GM12878 (cell line): ENCODE results near the gene APOBEC3H. TPM values are rescaled to one million over a fixed set of nuclear protein-coding genes. Genes with fewer than 3 reads are reported as not detected.
"Not testable (repeated sequence)": the region's sequence is repeated elsewhere in the genome, so short reads cannot be mapped to it uniquely, and the experiment has no call there.

Experiments
- ATAC-seq: fragments of 200-7000 bp; cut with Tn5 transposase; 3 replicates; pipeline ENCODE4 v1.9.1; 2020; ENCODE audit warnings: mild to moderate bottlenecking, moderate library complexity
- BruUV-seq: library from RNA; stranded (reverse); fragments of 400-500 nt; replicated peaks from 2 replicates; lab custom pipeline; 2021; lab: Mats Ljungman, UMichigan
- CTCF ChIA-PET: fragments of 300-600 bp; sonication (Branson Sonifier 250); formaldehyde crosslinking; extraction: SDS; loops from one replicate; lab custom pipeline; 2021; ENCODE audit warnings: inconsistent platforms; lab: Yijun Ruan, JAX
- POLR2A ChIA-PET: fragments of 350-600 bp; formaldehyde crosslinking; extraction: SDS; loops from one replicate; lab custom pipeline; 2021; ENCODE audit warnings: inconsistent platforms; lab: Charles Lee
- RAD21 ChIA-PET: fragments of 300-600 bp; sonication (Branson Sonifier 250); formaldehyde crosslinking; loops from one replicate; lab custom pipeline; 2023; ENCODE audit warnings: antibody characterized with exemption; ENCODE audit not compliant: unreplicated experiment; lab: Charles Lee
- SMC1A ChIA-PET: fragments of 300-600 bp; sonication (Branson Sonifier 250); formaldehyde crosslinking; loops from one replicate; lab custom pipeline; 2023; ENCODE audit not compliant: unreplicated experiment, uncharacterized antibody; lab: Charles Lee
- DNase-seq: peaks from one replicate; pipeline ENCODE4 v3.0.0-alpha.2; 2011; ENCODE audit warnings: low read depth, low spot score
- FAIRE-seq: peaks from 3 replicates; lab custom pipeline; 2011; peaks lifted over from hg19 to GRCh38; lab: Jason Lieb, UNC
- H2AFZ ChIP-seq: 2 replicates; pipeline ENCODE4 v1.6.0; 2011; ENCODE audit warnings: low read depth, low read length, control low read depth; ENCODE audit not compliant: control insufficient read depth
- H3K27ac ChIP-seq: 2 replicates; pipeline ENCODE4 v1.5.1; 2011; ENCODE audit warnings: control low read depth; ENCODE audit not compliant: control insufficient read depth, insufficient read depth
- H3K27me3 ChIP-seq, 2 experiments: replicated peaks in 1 of 2; 2 replicates each; pipeline versions ENCODE4 v1.6.0 to v1.6.1; 2011; ENCODE audit warnings: low read length in 1 of 2; ENCODE audit not compliant: control insufficient read depth in 2 of 2, insufficient read depth in 2 of 2
- H3K36me3 ChIP-seq, 2 experiments: 2 replicates each; pipeline ENCODE4 v1.5.1; 2011; ENCODE audit warnings: low read length in 1 of 2; ENCODE audit not compliant: control insufficient read depth in 2 of 2, insufficient read depth in 2 of 2
- H3K4me1 ChIP-seq: 2 replicates; pipeline ENCODE4 v1.6.1; 2011; ENCODE audit warnings: mild to moderate bottlenecking, low read length, moderate library complexity, mixed read lengths; ENCODE audit not compliant: control insufficient read depth, insufficient read depth
- H3K4me2 ChIP-seq: 2 replicates; pipeline ENCODE4 v1.6.0; 2011; ENCODE audit warnings: control low read depth; ENCODE audit not compliant: control insufficient read depth, insufficient read depth
- H3K4me3 ChIP-seq: fragments of 200-600 bp; sonication (generic); 2 replicates; pipeline ENCODE4 v1.5.1; 2016
- H3K79me2 ChIP-seq: 2 replicates; pipeline ENCODE4 v1.6.0; 2011; ENCODE audit warnings: low read length; ENCODE audit not compliant: control insufficient read depth, insufficient read depth
- H3K9ac ChIP-seq: 2 replicates; pipeline ENCODE4 v1.8.0; 2011; ENCODE audit warnings: low read length, control low read depth, mixed read lengths; ENCODE audit not compliant: control insufficient read depth, insufficient read depth
- H3K9me3 ChIP-seq: replicated peaks from 3 replicates; pipeline ENCODE4 v1.5.1; 2011; ENCODE audit warnings: mild to moderate bottlenecking, low read length; ENCODE audit not compliant: control insufficient read depth, insufficient read depth
- H4K20me1 ChIP-seq: 2 replicates; pipeline ENCODE4 v1.6.0; 2011; ENCODE audit not compliant: control insufficient read depth, insufficient read depth
- BHLHE40 ChIP-seq, 2 experiments: fragments of 450-650 bp in 1 of 2; IDR thresholded peaks; 2 replicates each; pipeline ENCODE4 v1.6.1; 2011 to 2017; ENCODE audit warnings: low read depth in 2 of 2, borderline replicate concordance in 1 of 2, improper control_type of control experiment in 1 of 2, low read length in 1 of 2, mild to moderate bottlenecking in 1 of 2
- EED ChIP-seq: sonication (generic); IDR thresholded peaks from 2 replicates; pipeline ENCODE4 v1.6.1; 2016; ENCODE audit warnings: antibody characterized with exemption, low read depth
- IRF4 ChIP-seq: IDR thresholded peaks from 2 replicates; pipeline ENCODE4 v1.6.1; 2011; ENCODE audit warnings: low read depth, low read length
- MEF2B ChIP-seq: fragments of 450-650 bp; IDR thresholded peaks from 2 replicates; pipeline ENCODE4 v1.6.1; 2018; ENCODE audit warnings: mild to moderate bottlenecking, moderate library complexity; ENCODE audit not compliant: partially characterized antibody, poor library complexity, severe bottlenecking
- RELA ChIP-seq: fragments of 450-650 bp; IDR thresholded peaks from 2 replicates; pipeline ENCODE4 v1.8.0; 2014; ENCODE audit warnings: borderline replicate concordance; ENCODE audit not compliant: partially characterized antibody
- SPI1 ChIP-seq: IDR thresholded peaks from 2 replicates; pipeline ENCODE4 v1.6.1; 2011; ENCODE audit warnings: low read depth, mild to moderate bottlenecking, low read length, moderate library complexity, borderline replicate concordance; ENCODE audit not compliant: insufficient read depth
- WGBS: methylation state at CpG from one replicate; pipeline ENCODE4 v1.1.6; 2016; ENCODE audit warnings: low lambda C conversion rate; ENCODE audit not compliant: insufficient replicate concordance, insufficient coverage; ENCODE audit errors: missing lambda C conversion rate; 5-methylcytosine and 5-hydroxymethylcytosine counted together
- in situ Hi-C: fragments of 300-500 bp; cut with MboI; formaldehyde crosslinking; loops from 9 replicates; pipeline ENCODE4 v1.14.3; 2018; ENCODE audit warnings: mixed read lengths
- intact Hi-C: fragments of 100-400 bp; cut with micrococcal nuclease; formaldehyde crosslinking; loops from one replicate; pipeline ENCODE4 v1.14.2; 2022; ENCODE audit not compliant: unreplicated experiment
- polyA plus RNA-seq, 11 experiments: library from polyadenylated mRNA; depleted of rRNA in 4 of 11; unstranded in 6 of 11; stranded (reverse) in 5 of 11; fragments of >200 nt; fragmentation: Nextera tagmentation in 4 of 11; fragmentation: Illumina TruSeq in 1 of 11; extraction: Ambion mirVana in 4 of 11; extraction: Trizol in 1 of 11; gene quantifications; 1 replicate in 1 of 11; 2 replicates in 10 of 11; pipeline versions ENCODE4 v1.2.1 to v1.2.3, GENCODE V29; 2011 to 2016; ENCODE audit warnings: inconsistent platforms in 2 of 11, missing spikeins in 2 of 11, low read depth in 1 of 11
- total RNA-seq, 4 experiments: library from RNA; depleted of rRNA in 3 of 4; stranded (reverse); fragments of >200 nt in 3 of 4; fragmentation: Illumina TruSeq in 1 of 4; extraction: Trizol in 1 of 4; gene quantifications; 2 replicates each; pipeline versions ENCODE4 v1.2.1 to v1.2.3, GENCODE V29; 2013 to 2021

Gene APOBEC3H
- total and polyA plus RNA-seq, 10 of the 15 experiments (the other 5 are each of a cell fraction or from before 2014, with no cell fraction given), result 7.5 to 23.0 (median 14.8) TPM

DNA sequence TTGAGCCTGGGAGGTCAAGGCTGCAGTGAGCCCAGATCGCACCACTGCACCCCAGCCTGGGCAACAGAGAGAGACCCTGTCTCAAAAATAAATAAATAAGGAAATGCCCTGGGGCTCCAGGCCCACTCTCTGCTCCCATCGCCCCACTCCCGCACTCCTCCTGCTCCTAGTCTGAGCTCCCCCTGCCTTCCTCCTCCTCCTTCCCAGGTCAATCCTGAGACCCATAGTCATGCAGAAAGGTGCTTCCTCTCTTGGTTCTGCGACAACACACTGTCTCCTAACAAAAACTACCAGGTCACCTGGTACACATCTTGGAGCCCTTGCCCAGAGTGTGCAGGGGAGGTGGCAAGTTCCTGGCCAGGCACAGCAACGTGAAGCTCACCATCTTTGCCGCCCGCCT is 26.9 kb upstream of the APOBEC3H start (continued):
- TF ChIP-seq RELA, result no peak

DNA sequence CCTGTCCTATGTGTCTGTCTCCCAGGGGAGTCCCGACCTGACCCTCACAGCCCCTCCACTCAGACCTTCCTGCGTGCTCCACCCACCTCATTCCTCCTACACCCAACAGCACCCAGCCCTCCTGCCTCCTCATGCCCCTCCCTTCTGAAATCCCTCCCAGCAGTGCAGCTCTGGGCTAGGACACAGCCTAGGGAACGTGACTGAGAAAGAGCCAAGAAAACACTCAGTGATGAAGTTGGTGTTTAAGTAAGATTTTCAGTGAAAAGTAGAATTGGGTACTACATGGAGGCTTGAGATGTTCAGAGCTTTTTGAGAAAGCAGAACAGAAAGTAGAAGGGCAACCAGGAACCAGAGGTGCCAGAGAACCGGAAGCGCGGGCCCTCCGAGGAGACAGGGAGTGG is 24.5 kb upstream of the APOBEC3H start:
- DNase-seq (peak; percentile 51), ATAC-seq (peak; percentile 55)
- FAIRE-seq, intact Hi-C loops, H3K36me3 ChIP-seq, BruUV-seq, H4K20me1 ChIP-seq, H3K9me3 ChIP-seq, H3K27me3 ChIP-seq, in situ Hi-C loops: not testable (repeated sequence)
- WGBS, result 4% methylated on average over 6 of the region's 7 CpGs
- POLR2A ChIA-PET, result interaction anchor here (1.6 kb wide), 1 partner anchor 43 kb away, joined by 4 read pairs; no protein-coding TSS in a partner anchor
- Histone ChIP-seq H3K4me3 (peak overlapping the region; percentile 62), H2AFZ (peak overlapping the region; percentile 47), H3K79me2 (peaks cover 14% of the 10 kb centered on the region), H3K4me2 (peak overlapping the region; percentile 66), H3K27ac (peak overlapping the region; percentile 76), H3K4me1 (peaks cover 52% of the 10 kb centered on the region), H3K9ac (peak overlapping the region; percentile 24)
- CTCF ChIA-PET, result interaction anchor here (0.8 to 1.4 kb wide), 3 partner anchors 21 to 26 kb away, joined by 3 read pairs; no protein-coding TSS in a partner anchor
- SMC1A ChIA-PET, result interaction anchor here (1.1 to 3.2 kb wide), 2 partner anchors 23 to 26 kb away, joined by 3 to 16 read pairs; no protein-coding TSS in a partner anchor
- TF ChIP-seq MEF2B (peak; percentile 68), IRF4 (0 out of 2 replicates have a peak, but pooled peaks have one; percentile 6), BHLHE40 (IDR thresholded peaks at IDR 0.05; ENCODE audit: borderline replicate concordance in 1 of 2, low read depth in 2 of 2, low read length in 1 of 2) (peak; percentile 58 to 66; a peak in 3 of 4 replicates), SPI1 (peak; percentile 82), EED (peak; percentile 65)
- RAD21 ChIA-PET, result interaction anchor here (1.6 to 2.8 kb wide), 2 partner anchors 26 to 43 kb away, joined by 3 to 16 read pairs; no protein-coding TSS in a partner anchor
